T-helper 1 cell treated with Interleukin-12 subunit alpha and Interleukin-12 subunit beta and Interleukin-4 antibody, amounts not matched to agents 30 μg/mL and 1 μg/mL, for 36 hours (primary cell): ENCODE results near the gene KLHL26.

Experiments
- H3K27ac Mint-ChIP-seq: one replicate; pipeline ENCODE4 v1.8.0; 2021; ENCODE audit warnings: mild to moderate bottlenecking, mixed read lengths
- H3K27me3 Mint-ChIP-seq: one replicate; pipeline ENCODE4 v1.8.0; 2021; ENCODE audit warnings: low read depth, mixed read lengths
- H3K36me3 Mint-ChIP-seq: one replicate; pipeline ENCODE4 v1.8.0; 2021; ENCODE audit warnings: low read depth, mixed read lengths
- H3K4me1 Mint-ChIP-seq: one replicate; pipeline ENCODE4 v1.8.0; 2021; ENCODE audit warnings: low read depth, mixed read lengths
- H3K4me3 Mint-ChIP-seq: one replicate; pipeline ENCODE4 v1.8.0; 2021; ENCODE audit warnings: mild to moderate bottlenecking, moderate library complexity, mixed read lengths
- H3K9me3 Mint-ChIP-seq: one replicate; pipeline ENCODE4 v1.8.0; 2021; ENCODE audit warnings: mixed read lengths

KLHL26 gene

GRCh38 chr19:18618236-18618635, 18.6 kb upstream of the KLHL26 start:
- H3K27me3 Mint-ChIP-seq, result peaks cover 41% of the 10 kb centered on the region
- no peak overlapping the region for H3K4me3 Mint-ChIP-seq

DNA sequence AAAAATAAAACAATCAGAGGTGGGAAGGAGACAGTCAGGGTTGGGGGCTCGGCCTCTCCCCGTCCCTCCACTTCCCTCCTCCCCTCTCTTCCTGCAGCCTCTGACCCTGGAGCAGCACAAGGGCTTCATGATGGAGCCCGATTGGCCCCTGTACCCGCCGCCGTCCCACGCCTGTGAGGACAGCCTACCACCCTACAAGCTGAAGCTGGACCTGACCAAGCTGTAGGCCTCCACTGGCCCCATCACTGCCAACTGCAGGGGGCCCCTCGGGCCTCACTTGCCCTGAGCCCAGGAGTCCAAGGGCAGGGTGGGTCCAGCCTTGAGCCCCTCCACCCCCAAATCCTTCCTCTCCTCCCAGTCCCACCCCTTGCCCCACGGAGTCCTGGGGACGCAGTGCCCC, 16.5 kb upstream of the KLHL26 start:
- no peaks in the 10 kb centered on the region for H3K4me1 Mint-ChIP-seq
- no peak overlapping the region for H3K4me3 Mint-ChIP-seq
- no peak overlapping the region for H3K27ac Mint-ChIP-seq
- H3K36me3 Mint-ChIP-seq, result no peaks in the 10 kb centered on the region
- H3K9me3 Mint-ChIP-seq, result no peaks in the 10 kb centered on the region
- H3K27me3 Mint-ChIP-seq, result peaks cover 20% of the 10 kb centered on the region

More at GRCh38 chr19:18618236-18618635, 18.6 kb upstream of the KLHL26 start:
- Mint-ChIP-seq H3K9me3 (no peaks in the 10 kb centered on the region), H3K27ac (no peak overlapping the region), H3K36me3 (no peaks in the 10 kb centered on the region), H3K4me1 (peaks cover 3% of the 10 kb centered on the region)

DNA sequence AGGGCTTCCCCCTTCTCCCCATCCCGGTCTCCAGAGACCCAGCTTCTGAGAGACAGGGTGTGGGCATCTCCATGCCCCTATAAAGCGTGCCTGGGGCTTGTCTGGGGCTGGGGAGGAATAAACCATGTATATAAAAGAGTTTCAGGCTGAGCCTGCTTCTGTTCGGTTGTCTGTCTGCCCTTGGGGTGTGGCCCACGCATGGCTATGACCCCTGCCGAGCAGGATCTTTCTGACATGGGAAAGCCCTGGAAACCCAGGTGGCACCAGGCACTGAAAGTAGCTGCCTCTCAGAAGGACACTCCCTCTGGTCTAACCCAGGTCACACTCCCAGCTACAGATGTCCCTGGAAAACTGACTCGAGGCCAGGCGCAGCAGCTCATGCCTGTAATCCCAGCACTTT, 15.9 kb upstream of the KLHL26 start:
- Mint-ChIP-seq H3K36me3 (no peaks in the 10 kb centered on the region), H3K4me3 (no peak overlapping the region), H3K27me3 (peaks cover 15% of the 10 kb centered on the region), H3K27ac (no peak overlapping the region), H3K9me3 (no peaks in the 10 kb centered on the region), H3K4me1 (no peaks in the 10 kb centered on the region)

DNA sequence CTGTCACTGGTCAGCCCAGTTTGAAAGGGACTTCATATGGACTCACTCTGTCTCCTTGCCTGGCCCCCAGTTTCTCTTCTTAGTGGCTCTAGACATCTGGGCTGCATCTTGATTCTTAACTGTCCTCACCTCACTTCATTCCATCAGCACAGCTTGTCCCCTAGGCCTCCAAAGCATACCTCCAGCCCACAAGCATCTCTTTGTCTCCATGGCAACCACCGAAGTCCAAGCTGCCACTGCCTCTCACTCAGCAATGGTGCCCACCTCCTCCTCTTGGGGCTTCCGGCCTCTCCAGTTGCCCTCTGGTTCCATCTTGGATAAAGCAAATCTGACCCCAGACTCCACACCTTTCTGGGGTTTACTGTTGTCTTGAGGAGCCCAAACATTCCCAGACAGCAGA, 9.9 kb upstream of the KLHL26 start:
- Mint-ChIP-seq H3K4me1 (peaks cover 2% of the 10 kb centered on the region), H3K4me3 (no peak overlapping the region), H3K27ac (no peak overlapping the region), H3K9me3 (no peaks in the 10 kb centered on the region), H3K27me3 (peaks cover 3% of the 10 kb centered on the region), H3K36me3 (no peaks in the 10 kb centered on the region)

GRCh38 chr19:18629166-18630088, 7.4 kb upstream of the KLHL26 start:
- no peaks in the 10 kb centered on the region for H3K9me3 Mint-ChIP-seq
- peaks cover 4% of the 10 kb centered on the region for H3K27me3 Mint-ChIP-seq
- no peak overlapping the region for H3K4me3 Mint-ChIP-seq
- H3K27ac Mint-ChIP-seq, result no peak overlapping the region
- peaks cover 2% of the 10 kb centered on the region for H3K4me1 Mint-ChIP-seq
- no peaks in the 10 kb centered on the region for H3K36me3 Mint-ChIP-seq

GRCh38 chr19:18633321-18633720, 3.5 kb upstream of the KLHL26 start:
- Mint-ChIP-seq H3K4me1 (peaks cover 23% of the 10 kb centered on the region), H3K27ac (no peak overlapping the region), H3K27me3 (peaks cover 7% of the 10 kb centered on the region)

GRCh38 chr19:18634612-18635297, 2.1 kb upstream of the KLHL26 start:
- no peak overlapping the region for H3K4me3 Mint-ChIP-seq
- H3K4me1 Mint-ChIP-seq, result peaks cover 27% of the 10 kb centered on the region
- H3K36me3 Mint-ChIP-seq, result no peaks in the 10 kb centered on the region
- H3K9me3 Mint-ChIP-seq, result no peaks in the 10 kb centered on the region
- peak overlapping the region; percentile 12 for H3K27ac Mint-ChIP-seq
- H3K27me3 Mint-ChIP-seq, result peaks cover 7% of the 10 kb centered on the region

More at GRCh38 chr19:18633321-18633720, 3.5 kb upstream of the KLHL26 start:
- H3K4me3 Mint-ChIP-seq, result no peak overlapping the region
- no peaks in the 10 kb centered on the region for H3K9me3 Mint-ChIP-seq
- no peaks in the 10 kb centered on the region for H3K36me3 Mint-ChIP-seq

DNA sequence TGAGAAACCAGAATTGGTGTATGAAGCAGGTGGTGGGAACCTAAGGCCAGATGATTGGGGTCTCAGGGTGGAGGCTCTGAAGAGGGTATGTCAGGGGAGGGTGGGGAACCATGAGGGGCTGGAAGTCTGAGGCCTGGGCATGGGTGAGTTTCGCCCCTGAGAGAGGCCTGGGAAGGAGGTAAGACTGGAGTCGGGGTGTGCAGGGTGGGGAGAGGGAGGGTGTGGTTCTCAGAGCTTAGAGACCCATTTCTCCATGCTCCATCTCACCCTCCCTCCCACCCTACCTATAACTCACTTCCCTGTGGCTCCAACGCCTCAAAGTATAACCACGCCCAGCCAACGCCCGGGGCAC, 1.0 kb upstream of the KLHL26 start:
- Mint-ChIP-seq H3K4me1 (peaks cover 27% of the 10 kb centered on the region), H3K27me3 (peaks cover 7% of the 10 kb centered on the region), H3K9me3 (no peaks in the 10 kb centered on the region), H3K4me3 (peak overlapping the region; percentile 95), H3K36me3 (no peaks in the 10 kb centered on the region), H3K27ac (peak overlapping the region; percentile 97)

GRCh38 chr19:18636183-18636968, 452 bp upstream of the KLHL26 start:
- Mint-ChIP-seq H3K9me3 (no peaks in the 10 kb centered on the region), H3K4me1 (peaks cover 27% of the 10 kb centered on the region), H3K27ac (peak overlapping the region; percentile 97), H3K27me3 (peaks cover 7% of the 10 kb centered on the region), H3K36me3 (no peaks in the 10 kb centered on the region), H3K4me3 (peak overlapping the region; percentile 95)

- peak overlapping the region; percentile 73 for H3K27ac Mint-ChIP-seq
Observed at GRCh38 chr19:18637673-18638630, 1.1 kb downstream of the KLHL26 start.

GRCh38 chr19:18639706-18640243, 2.9 kb downstream of the KLHL26 start:
- H3K4me1 Mint-ChIP-seq, result peaks cover 26% of the 10 kb centered on the region
- no peak overlapping the region for H3K27ac Mint-ChIP-seq
- no peaks in the 10 kb centered on the region for H3K9me3 Mint-ChIP-seq
- H3K27me3 Mint-ChIP-seq, result peaks cover 3% of the 10 kb centered on the region
- H3K4me3 Mint-ChIP-seq, result no peak overlapping the region
- peaks cover 3% of the 10 kb centered on the region for H3K36me3 Mint-ChIP-seq

More at GRCh38 chr19:18637673-18638630, 1.1 kb downstream of the KLHL26 start:
- Mint-ChIP-seq H3K9me3 (no peaks in the 10 kb centered on the region), H3K36me3 (no peaks in the 10 kb centered on the region), H3K4me3 (peak overlapping the region; percentile 95), H3K4me1 (peaks cover 27% of the 10 kb centered on the region), H3K27me3 (peaks cover 7% of the 10 kb centered on the region)

GRCh38 chr19:18644196-18645034, 7.6 kb downstream of the KLHL26 start:
- Mint-ChIP-seq H3K27me3 (no peaks in the 10 kb centered on the region), H3K9me3 (no peaks in the 10 kb centered on the region), H3K36me3 (peaks cover 3% of the 10 kb centered on the region), H3K4me1 (peaks cover 9% of the 10 kb centered on the region), H3K27ac (no peak overlapping the region), H3K4me3 (no peak overlapping the region)
